ENCODE results near the gene TGM2.

TGM2 gene

DNA sequence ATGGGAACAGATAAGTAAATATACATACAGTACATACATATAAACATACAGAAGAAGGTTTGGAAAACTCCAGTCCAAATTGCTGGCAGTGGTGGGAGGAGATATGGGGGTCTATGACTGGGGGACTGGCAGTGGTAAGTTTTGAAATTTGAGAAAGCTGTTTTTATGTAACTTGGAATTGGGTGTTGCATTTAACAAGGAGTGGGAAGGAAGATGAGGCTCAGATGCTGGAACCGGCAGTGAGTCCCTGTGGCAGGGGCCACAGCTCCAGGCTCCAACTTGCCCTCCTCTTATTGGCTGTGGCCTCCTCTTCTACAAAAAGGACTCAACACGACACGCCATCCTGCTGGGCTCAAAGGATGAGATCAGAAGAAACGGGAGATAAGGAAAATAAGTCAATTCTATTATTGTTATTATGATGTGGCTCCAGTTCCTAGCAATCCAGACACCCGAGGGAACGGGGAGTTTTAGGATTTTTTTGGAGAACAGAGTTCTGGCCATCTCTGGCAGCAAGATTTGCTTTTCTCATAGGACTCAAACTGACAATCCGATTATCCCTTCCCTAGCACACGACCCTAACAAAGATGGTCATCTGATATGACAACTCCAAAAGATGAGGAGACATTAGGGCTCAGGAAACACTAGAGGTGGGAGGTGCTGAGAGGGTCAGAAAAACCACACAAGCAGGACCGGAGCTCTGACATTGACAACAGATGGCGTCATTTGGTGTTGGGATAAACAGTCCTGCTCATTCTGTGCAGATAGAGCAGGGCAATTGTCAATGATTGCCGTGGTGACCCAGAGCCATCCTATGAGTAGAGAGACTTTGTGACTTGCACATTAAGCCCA lies 6.0 kb upstream of the TGM2 start (continued):
- no peak for TF ChIP-seq ZNF391 (tag by site-specific recombination; IDR thresholded peaks at IDR 0.05; ENCODE audit: borderline replicate concordance, low read depth)
- TF ChIP-seq, protein P1, sequence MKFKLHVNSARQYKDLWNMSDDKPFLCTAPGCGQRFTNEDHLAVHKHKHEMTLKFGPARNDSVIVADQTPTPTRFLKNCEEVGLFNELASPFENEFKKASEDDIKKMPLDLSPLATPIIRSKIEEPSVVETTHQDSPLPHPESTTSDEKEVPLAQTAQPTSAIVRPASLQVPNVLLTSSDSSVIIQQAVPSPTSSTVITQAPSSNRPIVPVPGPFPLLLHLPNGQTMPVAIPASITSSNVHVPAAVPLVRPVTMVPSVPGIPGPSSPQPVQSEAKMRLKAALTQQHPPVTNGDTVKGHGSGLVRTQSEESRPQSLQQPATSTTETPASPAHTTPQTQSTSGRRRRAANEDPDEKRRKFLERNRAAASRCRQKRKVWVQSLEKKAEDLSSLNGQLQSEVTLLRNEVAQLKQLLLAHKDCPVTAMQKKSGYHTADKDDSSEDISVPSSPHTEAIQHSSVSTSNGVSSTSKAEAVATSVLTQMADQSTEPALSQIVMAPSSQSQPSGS (tag by site-specific recombination; IDR thresholded peaks at IDR 0.05; ENCODE audit: low read depth), result peak; percentile 43
- TF ChIP-seq, protein P2, sequence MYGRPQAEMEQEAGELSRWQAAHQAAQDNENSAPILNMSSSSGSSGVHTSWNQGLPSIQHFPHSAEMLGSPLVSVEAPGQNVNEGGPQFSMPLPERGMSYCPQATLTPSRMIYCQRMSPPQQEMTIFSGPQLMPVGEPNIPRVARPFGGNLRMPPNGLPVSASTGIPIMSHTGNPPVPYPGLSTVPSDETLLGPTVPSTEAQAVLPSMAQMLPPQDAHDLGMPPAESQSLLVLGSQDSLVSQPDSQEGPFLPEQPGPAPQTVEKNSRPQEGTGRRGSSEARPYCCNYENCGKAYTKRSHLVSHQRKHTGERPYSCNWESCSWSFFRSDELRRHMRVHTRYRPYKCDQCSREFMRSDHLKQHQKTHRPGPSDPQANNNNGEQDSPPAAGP (tag by site-specific recombination; IDR thresholded peaks at IDR 0.05), result no peak
- no peak for TF ChIP-seq ZNF112 (tag by site-specific recombination; IDR thresholded peaks at IDR 0.05)
- TF ChIP-seq ZBTB48 (tag by site-specific recombination; IDR thresholded peaks at IDR 0.05), result peak; percentile 83
- peak; percentile 54 for TF ChIP-seq ZEB2 (tag by site-specific recombination; IDR thresholded peaks at IDR 0.05)
- no peak for TF ChIP-seq ZNF777 (tag by site-specific recombination; IDR thresholded peaks at IDR 0.05; ENCODE audit: borderline replicate concordance)
- TF ChIP-seq ZNF140 (tag by site-specific recombination; IDR thresholded peaks at IDR 0.05), result no peak
- TF ChIP-seq, protein P3, sequence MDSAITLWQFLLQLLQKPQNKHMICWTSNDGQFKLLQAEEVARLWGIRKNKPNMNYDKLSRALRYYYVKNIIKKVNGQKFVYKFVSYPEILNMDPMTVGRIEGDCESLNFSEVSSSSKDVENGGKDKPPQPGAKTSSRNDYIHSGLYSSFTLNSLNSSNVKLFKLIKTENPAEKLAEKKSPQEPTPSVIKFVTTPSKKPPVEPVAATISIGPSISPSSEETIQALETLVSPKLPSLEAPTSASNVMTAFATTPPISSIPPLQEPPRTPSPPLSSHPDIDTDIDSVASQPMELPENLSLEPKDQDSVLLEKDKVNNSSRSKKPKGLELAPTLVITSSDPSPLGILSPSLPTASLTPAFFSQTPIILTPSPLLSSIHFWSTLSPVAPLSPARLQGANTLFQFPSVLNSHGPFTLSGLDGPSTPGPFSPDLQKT (IDR thresholded peaks at IDR 0.05; ENCODE audit: borderline replicate concordance, low read depth, low read length), result no peak
- peak; percentile 70 for TF ChIP-seq ZNF600 (tag by site-specific recombination; IDR thresholded peaks at IDR 0.05)
- TF ChIP-seq ZNF76 (tag by site-specific recombination; IDR thresholded peaks at IDR 0.05; ENCODE audit: borderline replicate concordance, low read depth), result no peak
- no peak; the same call in 1 of the 2 replicates for TF ChIP-seq TCF7L2 (IDR thresholded peaks at IDR 0.05; ENCODE audit: borderline replicate concordance, low read depth, low read length)
- peak; percentile 48; the same call in 1 of the 2 replicates for TF ChIP-seq ZNF335 (tag by site-specific recombination; conservative IDR thresholded peaks at IDR 0.05)
- no peak for TF ChIP-seq ZNF670 (tag by site-specific recombination; IDR thresholded peaks at IDR 0.05; ENCODE audit: low read depth)
- TF ChIP-seq KLF8 (tag by site-specific recombination; IDR thresholded peaks at IDR 0.05), result no peak
- no peak for TF ChIP-seq ZNF423 (tag by site-specific recombination; IDR thresholded peaks at IDR 0.05)
- TF ChIP-seq ZNF529 (tag by site-specific recombination; IDR thresholded peaks at IDR 0.05; ENCODE audit: insufficient replicate concordance), result no peak
- TF ChIP-seq TRIM28 (IDR thresholded peaks at IDR 0.05; ENCODE audit: borderline replicate concordance, low read length), result no peak
- TF ChIP-seq, protein P4, sequence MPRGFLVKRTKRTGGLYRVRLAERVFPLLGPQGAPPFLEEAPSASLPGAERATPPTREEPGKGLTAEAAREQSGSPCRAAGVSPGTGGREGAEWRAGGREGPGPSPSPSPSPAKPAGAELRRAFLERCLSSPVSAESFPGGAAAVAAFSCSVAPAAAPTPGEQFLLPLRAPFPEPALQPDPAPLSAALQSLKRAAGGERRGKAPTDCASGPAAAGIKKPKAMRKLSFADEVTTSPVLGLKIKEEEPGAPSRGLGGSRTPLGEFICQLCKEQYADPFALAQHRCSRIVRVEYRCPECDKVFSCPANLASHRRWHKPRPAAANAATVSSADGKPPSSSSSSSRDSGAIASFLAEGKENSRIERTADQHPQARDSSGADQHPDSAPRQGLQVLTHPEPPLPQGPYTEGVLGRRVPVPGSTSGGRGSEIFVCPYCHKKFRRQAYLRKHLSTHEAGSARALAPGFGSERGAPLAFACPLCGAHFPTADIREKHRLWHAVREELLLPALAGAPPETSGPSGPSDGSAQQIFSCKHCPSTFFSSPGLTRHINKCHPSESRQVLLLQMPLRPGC (tag by site-specific recombination; IDR thresholded peaks at IDR 0.05), result no peak
- no peak for TF ChIP-seq ZBTB7A (tag by site-specific recombination; IDR thresholded peaks at IDR 0.05; ENCODE audit: low read depth)
- no peak for TF ChIP-seq ZNF624 (tag by site-specific recombination; IDR thresholded peaks at IDR 0.05)
- 0 out of 2 replicates have a peak, but pooled peaks have one; percentile 47 for TF ChIP-seq ZNF792 (tag by site-specific recombination; IDR thresholded peaks at IDR 0.05)
- no peak for TF ChIP-seq SETDB1 (IDR thresholded peaks at IDR 0.05; ENCODE audit: insufficient read length, low read length)
- 0 out of 2 replicates have a peak, but pooled peaks have one; percentile 12 for TF ChIP-seq ZBTB21 (tag by site-specific recombination; IDR thresholded peaks at IDR 0.05)
- TF ChIP-seq, protein P5, sequence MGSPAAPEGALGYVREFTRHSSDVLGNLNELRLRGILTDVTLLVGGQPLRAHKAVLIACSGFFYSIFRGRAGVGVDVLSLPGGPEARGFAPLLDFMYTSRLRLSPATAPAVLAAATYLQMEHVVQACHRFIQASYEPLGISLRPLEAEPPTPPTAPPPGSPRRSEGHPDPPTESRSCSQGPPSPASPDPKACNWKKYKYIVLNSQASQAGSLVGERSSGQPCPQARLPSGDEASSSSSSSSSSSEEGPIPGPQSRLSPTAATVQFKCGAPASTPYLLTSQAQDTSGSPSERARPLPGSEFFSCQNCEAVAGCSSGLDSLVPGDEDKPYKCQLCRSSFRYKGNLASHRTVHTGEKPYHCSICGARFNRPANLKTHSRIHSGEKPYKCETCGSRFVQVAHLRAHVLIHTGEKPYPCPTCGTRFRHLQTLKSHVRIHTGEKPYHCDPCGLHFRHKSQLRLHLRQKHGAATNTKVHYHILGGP (tag by site-specific recombination; IDR thresholded peaks at IDR 0.05), result no peak
- no peak for TF ChIP-seq PRDM1 (tag by site-specific recombination; IDR thresholded peaks at IDR 0.05)
- no peak for TF ChIP-seq ZNF266 (tag by site-specific recombination; IDR thresholded peaks at IDR 0.05; ENCODE audit: low read depth)
- TF ChIP-seq ZNF24 (tag by site-specific recombination; IDR thresholded peaks at IDR 0.05), result no peak
- TF ChIP-seq ZSCAN16 (tag by site-specific recombination; IDR thresholded peaks at IDR 0.05), result no peak
- TF ChIP-seq ZNF521 (tag by site-specific recombination; IDR thresholded peaks at IDR 0.05), result no peak
- TF ChIP-seq, protein P6, sequence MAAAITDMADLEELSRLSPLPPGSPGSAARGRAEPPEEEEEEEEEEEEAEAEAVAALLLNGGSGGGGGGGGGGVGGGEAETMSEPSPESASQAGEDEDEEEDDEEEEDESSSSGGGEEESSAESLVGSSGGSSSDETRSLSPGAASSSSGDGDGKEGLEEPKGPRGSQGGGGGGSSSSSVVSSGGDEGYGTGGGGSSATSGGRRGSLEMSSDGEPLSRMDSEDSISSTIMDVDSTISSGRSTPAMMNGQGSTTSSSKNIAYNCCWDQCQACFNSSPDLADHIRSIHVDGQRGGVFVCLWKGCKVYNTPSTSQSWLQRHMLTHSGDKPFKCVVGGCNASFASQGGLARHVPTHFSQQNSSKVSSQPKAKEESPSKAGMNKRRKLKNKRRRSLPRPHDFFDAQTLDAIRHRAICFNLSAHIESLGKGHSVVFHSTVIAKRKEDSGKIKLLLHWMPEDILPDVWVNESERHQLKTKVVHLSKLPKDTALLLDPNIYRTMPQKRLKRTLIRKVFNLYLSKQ (tag by site-specific recombination; IDR thresholded peaks at IDR 0.05; ENCODE audit: borderline replicate concordance), result no peak
- no peak for TF ChIP-seq ZNF473 (tag by site-specific recombination; IDR thresholded peaks at IDR 0.05)
- TF ChIP-seq ZNF549 (tag by site-specific recombination; IDR thresholded peaks at IDR 0.05), result no peak
